Tongue (tissue), 3 donors: ENCODE results near the gene CABP7. TPM values are rescaled to one million over a fixed set of nuclear protein-coding genes. Genes with fewer than 3 reads are reported as not detected.
A peak's percentile ranks its signal among the peaks of the same experiment; 100 is the strongest.

Source experiments
- DNase-seq: peaks from one replicate; pipeline ENCODE4 v3.0.0-alpha.2; 2015
- small RNA-seq: library from RNA; depleted of rRNA; stranded (forward); fragments of <200 nt; gene quantifications from one replicate; pipeline ENCODE3, GENCODE V24; 2014; ENCODE audit warnings: low replicate concordance
- total RNA-seq: library from RNA; depleted of rRNA; stranded (reverse); fragments of >200 nt; gene quantifications from one replicate; pipeline ENCODE4 v1.2.3, GENCODE V29; 2014

The CABP7 gene
- total RNA-seq, 1 donor from 2014 or later = 0.21 TPM

GRCh38 chr22:29780748-29781676 is 61.2 kb downstream of the CABP7 start:
- peak; percentile 29 for DNase-seq

Small RNAs within 50 kb of the gene (small RNA-seq; reads per million reads assigned to genes)
- not detected for gene AC004882.2
- not detected for gene RF00019

Other genes starting within 250 kb of the CABP7 start
- gene NEFH, start 239.8 kb upstream of the CABP7 start, total RNA-seq = 0.62 TPM
- 30.3 TPM for gene THOC5, start 166.2 kb upstream of the CABP7 start, total RNA-seq
- 24.9 TPM for gene NIPSNAP1, start 138.9 kb upstream of the CABP7 start, total RNA-seq
- gene NF2, start 116.4 kb upstream of the CABP7 start, total RNA-seq = 41.4 TPM
- gene ZMAT5, start 47.0 kb downstream of the CABP7 start, total RNA-seq = 13.8 TPM
- gene UQCR10, start 47.4 kb downstream of the CABP7 start, total RNA-seq = 72.9 TPM
- 24.8 TPM for gene ASCC2, start 118.3 kb downstream of the CABP7 start, total RNA-seq
- 68.2 TPM for gene MTMR3, start 163.2 kb downstream of the CABP7 start, total RNA-seq